ENCODE measurements around the gene APOL6.
"Not testable (repeated sequence)": the region's sequence is repeated elsewhere in the genome, so short reads cannot be mapped to it uniquely, and the experiment has no call there.

Gene APOL6

DNA sequence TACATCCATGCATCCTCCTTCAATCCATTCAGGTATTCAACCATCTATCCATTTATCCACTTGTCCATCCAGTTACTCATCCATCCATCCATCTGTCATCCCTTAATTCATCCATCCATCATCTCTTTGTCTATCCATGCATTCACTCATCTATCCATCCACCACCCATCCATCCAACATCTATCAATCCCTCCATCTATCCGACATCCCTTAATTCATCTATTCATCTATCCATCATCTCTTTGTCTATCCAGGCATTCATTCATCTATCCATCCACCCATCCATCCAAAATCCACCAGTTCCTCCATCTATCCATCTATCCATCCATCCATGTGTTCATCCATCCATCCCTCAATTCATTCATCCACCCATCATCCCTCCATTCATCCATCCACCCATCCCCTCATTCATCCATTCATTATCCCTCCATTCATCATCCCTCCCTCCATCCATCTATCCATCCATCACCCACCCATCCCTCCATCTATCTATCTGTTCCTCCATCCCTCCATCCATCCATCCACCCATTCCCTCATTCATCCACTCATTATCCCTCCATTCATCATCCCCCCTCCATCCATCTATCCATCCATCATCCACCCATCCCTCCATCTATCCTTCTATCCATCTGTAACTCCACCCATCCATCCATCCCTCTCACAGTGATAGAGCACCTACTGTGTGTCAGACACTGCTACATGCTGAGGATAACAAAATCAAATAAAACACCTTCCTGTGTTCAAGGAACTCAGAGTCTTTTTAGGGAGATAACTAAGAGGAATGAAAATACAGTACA is 29.6 kb upstream of the APOL6 start:
- no peak for DNase-seq (ENCODE audit: low read depth)

DNA sequence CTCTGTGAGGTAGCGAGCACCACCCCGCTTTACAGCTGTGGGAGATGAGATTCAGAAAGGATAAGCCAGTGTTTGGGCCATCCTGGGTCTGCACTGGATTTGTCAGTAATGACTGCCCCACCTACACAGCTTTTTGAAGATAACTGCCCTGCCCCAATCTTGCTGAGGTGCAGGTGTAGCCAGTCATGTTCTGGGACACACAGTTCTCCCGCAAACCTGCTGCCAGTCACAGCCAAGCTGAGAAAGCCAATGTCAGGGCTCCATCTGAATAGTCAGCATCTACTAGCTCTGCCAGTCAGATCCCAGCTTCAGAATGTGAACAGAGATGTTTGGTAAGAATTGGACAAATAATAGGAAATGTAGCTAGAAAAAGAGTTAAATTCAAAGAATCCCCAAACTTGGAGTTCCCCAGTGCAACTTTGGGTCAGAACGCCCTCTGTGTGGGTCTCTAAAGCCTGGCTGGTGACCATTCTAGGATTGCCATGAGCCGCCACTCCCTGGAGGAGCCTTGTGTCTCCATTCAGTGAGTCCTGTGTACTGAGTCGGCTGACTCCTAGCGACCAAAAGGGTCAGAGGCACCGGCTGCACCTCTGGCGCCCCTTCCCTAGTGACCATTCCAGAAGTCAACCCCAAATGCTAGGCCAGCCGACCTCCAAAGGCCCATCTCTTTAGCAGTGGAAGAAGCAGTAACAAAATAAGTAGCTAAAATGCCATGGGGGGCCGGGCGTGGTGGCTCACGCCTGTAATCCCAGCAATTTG is 28.7 kb upstream of the APOL6 start:
- no peak for DNase-seq (ENCODE audit: low read depth)

DNA sequence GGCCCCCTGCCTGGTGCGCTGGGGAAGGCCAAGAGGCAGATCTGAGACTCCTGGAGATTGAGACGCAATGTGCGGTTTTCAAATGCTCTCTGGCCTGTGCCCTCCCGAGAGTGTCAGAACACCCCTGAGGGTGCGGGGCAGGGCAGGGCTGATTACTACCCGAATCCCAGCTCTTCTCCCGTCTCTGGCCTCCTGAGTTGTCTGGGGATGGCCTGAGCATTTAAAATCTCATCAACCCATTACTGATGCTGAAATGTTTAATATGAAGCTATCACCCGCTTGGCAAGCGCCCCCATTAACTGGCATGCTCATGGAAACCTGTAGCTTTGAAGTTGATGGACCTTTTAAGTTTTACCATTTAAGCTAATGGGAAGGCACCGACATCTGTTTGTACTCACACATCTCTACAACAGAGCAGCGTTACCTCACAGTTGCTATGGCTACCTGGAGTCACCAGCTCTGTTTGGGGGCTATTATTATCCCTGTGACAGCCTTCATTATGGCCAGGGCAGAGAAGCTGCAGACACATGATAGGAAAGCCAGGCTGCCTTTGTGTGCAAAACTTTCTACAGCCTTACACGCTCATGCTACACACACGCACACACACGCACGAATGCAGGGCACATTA is 27.5 kb upstream of the APOL6 start:
- DNase-seq (ENCODE audit: low read depth): no peak

DNA sequence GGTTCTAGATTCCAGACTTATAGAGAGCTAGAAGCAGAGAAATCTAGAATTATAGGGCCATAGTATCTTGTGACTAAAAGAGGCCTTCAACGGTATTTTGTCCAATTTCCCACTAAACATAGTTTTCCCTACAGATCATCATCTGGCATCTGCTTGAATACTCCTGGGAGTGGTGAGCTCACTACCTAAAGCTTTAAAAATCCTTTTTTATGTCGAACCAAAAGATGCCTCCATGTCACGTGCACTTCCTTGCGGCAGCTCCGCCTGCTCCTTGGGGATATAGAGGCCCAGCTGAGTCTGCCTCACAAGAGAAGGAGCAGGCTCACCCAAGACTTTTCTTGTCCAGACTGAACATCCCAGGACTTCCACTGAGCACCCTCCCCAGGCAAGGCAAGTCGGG is 26.8 kb upstream of the APOL6 start:
- no peak for DNase-seq (ENCODE audit: low read depth)

DNA sequence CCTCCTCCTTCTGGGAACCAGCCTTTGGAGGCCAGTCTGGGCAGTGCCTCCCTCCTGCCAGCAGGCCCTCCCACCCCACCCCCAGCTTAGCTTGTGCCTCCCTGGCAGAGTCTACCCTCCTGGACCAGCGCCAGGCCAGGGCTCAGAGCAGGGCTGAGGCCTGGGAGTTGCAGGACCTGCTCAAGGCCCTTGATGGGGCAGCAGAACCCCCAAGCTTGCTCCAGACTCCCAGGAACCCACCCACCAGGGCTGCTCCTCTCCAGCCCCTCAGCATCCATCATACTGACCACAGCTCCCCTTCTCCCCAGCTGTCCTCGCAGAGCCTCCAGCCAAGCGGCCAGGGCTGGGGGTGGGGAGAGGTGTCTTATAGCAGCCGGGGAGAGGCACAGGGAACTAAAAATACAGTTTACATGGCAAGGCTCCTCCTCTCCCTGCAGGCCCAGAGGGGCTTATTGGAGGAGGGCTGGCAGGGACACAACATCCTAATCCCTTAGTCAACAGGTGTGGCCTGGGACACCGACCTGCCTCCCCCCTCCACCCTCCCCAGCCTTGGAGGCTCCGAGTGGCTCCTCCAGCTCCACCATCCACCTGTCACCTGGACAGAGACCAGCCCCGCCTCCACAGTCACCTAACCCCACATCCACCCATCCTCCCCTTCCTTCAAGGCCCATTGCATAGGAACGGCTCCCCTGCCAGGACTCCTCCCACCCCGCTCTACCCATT is 25.9 kb upstream of the APOL6 start:
- DNase-seq (ENCODE audit: low read depth): no peak

DNA sequence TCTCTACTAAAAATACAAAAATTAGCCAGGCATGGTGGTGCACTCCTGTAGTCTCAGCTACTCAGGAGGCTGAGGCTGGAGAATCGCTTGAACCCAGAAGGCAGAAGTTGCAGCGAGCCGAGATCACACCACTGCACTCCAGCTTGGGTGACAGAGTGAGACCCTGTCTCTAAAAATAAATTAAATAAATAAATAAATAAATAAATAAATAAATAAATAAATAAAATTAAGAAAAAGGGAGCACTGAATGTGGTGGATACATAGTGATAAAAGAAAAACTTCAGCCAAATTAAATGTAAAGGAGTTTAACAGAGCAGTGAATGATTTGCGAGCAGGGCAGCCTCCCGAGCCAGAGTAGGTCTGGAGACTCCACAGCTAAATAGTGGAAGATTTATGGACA is 24.4 kb upstream of the APOL6 start:
- DNase-seq (ENCODE audit: low read depth): not testable (repeated sequence)

DNA sequence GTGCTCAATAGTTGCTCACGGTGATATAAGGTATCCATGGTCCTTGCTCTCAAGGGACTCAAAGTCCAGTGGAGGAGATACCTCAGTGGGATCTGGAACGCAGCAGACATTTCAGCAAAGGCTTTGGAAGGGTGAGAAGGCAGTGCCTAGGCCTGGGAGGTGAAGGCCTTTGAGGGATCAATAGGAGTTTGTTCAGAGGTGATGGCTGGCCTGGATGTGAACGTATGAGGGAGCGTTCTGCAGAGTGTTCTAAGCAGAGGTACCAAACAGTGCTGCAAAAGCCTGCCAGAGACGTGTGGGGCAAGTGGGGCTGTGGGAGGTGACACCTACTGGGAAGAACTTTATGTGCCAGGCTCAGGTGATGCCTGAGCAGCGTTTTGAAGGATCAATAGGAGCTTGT is 23.7 kb upstream of the APOL6 start:
- no peak for DNase-seq (ENCODE audit: low read depth)

DNA sequence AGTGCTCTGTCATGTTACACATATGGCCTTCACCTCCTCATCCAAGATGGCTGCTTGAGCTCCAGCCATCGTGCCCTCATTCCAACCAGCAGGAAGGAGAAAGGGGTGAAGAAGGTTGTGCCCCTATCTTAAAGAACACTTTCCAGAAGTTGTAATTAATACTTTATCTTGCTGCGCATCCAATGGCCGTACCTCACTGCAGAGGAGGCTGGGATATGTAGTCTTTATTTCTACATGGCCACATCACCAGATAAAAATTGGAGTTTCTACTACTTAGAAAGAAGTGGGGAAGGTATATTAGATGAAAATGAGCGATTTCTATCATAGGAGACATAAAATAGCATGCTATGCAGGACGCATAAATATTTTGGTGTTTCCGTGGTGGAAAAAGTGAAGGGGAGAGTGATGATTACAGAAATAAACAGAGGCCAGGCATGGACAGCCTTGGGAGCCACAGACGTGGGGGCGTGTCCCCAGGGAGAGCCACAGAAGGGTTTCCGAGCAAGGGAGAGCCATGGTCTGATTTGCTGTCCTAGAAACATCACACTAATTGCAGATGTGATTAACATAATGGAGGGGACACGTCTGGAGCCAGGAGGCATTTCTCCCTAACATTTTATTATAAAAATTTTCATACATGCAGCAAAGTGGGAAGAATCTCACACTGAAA is 22.3 kb upstream of the APOL6 start:
- DNase-seq (ENCODE audit: low read depth): no peak

DNA sequence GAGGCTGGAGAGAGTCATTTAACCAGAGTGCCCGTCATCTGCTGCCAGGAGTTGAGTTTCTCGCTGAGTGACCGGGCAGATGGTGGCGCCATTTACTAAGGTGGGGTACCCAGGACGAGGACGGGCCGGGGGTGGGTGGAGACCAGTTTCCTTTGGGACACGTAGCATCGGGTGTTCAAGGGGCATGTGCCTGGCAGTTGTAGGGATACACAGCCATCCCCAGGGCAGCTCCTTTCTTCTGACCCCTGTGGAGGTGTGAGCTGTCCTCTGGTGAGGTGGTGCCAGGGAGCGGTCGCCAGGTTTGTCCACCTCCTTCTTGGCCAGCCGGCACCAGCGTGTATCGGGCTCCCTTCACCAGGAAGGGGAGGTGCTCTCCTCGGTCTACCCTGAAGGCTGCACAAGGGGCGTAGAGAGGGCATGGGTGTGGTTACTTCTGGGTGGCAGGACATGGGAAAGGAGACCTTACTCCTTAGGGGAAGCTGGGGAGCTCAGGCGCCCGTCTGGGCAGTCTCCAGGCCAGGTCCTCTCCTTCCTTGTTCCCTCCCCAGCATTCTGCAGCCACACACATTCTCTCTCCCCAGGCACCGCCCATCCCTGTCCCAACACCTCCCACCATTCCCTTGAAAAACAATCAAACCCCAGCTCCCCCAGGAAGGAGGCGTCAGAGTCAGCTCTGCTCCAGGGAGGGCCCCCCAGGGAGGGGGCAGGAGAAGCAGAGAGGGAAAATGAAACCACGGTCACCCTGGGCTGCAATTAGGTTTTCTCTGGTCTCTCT is 20.8 kb upstream of the APOL6 start:
- peak; percentile 7 for DNase-seq (ENCODE audit: low read depth)

DNA sequence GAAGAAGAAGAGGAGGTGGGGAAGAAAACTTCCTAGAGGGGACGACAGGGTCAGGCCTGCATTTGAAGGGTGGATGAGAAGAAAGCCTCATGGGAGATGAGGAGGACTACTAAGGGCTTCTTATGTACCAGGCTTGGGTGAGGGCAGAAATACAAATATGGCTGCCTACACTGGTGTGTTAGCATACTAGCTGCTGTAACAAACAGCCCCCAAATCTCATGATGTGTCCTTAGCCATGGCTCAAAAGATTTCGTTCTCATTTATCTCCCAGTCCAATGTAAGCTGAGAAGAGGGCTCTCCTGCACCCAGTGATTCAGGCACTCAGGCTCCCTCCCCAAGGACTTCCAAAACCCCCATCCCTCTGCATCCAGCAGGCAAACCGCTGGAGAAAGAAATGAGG is 19.5 kb upstream of the APOL6 start:
- DNase-seq (ENCODE audit: low read depth): no peak

DNA sequence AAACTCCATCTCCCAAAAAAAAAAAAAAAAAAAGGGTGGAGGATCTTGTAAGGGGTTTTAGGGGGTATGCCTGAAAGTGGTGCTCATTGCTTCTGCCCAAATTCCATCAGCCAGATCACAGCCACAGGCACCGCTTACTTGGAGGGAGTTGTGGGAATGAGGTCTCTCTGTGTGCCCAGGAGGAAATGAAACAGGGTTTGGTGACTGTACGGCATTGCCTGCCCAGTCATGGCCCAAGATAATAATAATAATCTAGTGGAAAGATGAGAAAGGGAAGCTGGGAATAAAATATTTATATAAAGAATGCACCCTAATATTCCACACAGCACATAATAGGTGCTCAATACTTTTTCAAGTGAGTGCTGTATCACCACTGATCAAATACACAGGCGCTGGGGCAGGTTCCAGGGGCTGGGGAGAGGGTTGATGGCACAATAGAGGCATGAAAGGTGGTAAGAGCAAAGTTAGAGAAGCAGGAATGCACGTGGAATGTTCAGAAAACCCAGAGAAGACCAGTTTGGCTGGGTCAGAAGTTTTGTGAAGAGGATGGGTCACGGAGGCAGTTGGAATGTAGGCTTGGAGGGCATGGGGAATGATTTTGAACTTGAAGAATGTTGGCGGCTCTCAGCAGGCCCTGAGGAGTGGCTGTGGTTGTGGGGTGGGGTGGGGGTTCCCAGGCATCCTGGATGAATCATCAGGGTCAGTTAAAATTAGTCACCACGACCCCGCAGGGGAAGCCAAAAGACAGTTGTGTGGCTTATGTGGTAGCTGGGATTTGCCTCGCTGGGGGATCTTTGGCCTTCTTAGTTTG is 18.6 kb upstream of the APOL6 start:
- DNase-seq (ENCODE audit: low read depth): peak; percentile 7

DNA sequence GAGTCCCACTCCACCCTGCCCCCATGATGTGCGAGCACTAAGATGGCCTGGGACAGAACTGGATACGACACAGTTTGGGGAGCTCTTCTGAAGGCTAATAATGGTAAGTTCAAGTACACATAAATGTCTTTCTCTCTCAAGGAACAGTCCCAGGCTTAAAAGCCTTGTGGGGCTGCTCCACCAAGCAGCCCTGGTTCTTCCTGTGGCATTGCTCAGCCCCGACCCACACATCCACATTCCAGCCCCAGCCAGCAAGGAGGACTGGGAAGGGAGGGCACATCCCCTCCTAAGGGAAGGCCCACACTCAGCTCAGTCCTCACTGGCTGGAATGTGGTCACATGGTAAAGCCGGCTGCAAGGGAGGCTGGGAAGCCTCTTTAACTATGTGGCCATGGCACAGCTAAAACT is 17.9 kb upstream of the APOL6 start:
- DNase-seq (ENCODE audit: low read depth): no peak

DNA sequence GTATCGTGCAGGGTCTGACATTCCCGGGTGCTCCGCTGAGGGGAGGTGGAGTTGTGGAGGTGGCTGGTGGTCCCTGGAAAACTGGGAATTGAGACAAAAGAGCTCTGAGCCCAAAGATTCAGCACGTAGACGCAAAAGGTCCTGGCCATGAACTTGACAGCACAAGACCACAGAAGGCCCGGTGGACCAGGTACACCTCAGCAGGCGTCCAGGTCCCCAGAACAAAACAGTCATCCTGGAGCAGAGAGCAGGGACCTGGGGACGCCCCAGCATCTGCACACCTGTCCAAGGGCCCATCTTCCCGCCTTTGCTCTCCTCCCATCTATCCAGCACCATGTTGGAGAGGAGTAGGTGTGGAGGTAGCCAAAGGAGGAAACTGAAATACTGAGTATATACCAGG is 17.4 kb upstream of the APOL6 start:
- no peak for DNase-seq (ENCODE audit: low read depth)

DNA sequence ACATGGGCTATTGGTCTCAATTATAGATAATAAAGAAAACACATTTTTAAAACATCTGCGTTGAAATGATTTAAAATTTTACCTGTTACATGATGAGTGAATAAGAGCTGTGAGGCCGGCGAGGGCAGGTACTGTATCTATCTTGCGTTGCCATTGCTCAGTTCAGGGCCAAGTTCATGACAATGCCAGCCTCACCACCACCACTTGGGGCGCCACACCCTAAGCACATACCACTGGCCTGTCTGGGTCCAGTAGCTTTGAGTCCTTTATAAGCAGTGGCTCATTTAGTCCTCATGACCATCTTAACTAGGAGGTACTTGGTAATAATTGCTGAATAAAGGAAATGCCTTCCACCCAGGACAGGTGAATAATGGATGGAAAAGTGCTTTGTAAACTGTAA is 16.6 kb upstream of the APOL6 start:
- DNase-seq (ENCODE audit: low read depth): no peak

DNA sequence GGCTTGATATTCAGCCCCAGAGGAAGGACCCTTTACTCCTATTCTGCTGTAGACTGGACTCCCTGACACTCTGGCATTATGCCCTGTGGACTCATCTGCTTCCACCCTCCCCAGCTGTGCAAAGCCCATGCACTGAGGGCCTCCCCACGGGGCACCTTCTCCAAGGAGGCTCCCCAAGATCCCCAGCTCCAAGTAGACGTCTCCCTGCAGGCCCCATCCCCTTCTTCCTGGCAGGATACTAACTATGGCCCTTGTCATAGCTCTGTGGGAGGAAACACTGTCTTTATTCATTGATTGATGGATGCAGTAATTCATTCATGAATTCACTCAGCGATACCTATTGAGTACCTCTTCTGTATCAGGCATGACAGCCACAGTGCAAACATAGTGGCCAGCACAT is 15.3 kb upstream of the APOL6 start:
- no peak for DNase-seq (ENCODE audit: low read depth)

DNA sequence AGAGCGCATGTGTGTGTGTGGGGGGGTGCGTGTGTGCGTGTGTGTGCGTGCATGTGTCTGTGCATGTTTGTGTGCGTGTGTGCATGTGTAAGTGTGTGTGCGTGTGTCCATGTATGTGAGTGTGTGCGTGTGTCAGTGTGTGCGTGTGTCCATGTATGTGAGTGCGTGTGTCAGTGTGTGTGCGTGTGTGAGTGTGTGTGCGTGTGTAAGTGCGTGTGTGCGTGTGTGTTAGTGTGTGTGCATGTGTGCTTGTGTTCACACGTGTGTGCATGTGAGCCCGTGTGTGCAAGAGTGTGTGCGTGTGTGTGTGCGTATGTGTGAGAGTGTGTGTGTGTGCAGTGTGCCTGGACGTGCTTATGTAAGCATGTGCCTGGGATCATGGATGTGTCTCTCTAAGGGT is 14.7 kb upstream of the APOL6 start:
- no peak for DNase-seq (ENCODE audit: low read depth)

DNA sequence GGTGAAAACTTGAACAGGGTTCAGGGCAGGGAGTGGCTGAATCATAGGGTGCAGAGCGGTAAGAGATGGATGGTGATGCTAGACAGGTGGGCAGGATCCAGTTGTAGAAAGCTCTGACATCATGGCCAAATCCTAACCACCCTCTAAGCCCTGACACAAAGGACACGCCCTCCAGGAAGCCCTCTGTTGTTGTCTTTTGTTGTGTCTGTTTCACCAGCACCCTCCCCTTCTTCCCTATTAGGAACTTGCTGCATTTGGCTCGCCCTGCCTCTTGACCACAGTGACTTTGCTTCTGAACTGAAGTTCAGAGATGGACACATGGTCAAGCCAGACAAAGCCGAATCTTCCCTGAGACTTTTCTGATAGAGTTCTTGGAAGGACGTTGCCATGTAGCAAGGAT is 14.2 kb upstream of the APOL6 start:
- no peak for DNase-seq (ENCODE audit: low read depth)

DNA sequence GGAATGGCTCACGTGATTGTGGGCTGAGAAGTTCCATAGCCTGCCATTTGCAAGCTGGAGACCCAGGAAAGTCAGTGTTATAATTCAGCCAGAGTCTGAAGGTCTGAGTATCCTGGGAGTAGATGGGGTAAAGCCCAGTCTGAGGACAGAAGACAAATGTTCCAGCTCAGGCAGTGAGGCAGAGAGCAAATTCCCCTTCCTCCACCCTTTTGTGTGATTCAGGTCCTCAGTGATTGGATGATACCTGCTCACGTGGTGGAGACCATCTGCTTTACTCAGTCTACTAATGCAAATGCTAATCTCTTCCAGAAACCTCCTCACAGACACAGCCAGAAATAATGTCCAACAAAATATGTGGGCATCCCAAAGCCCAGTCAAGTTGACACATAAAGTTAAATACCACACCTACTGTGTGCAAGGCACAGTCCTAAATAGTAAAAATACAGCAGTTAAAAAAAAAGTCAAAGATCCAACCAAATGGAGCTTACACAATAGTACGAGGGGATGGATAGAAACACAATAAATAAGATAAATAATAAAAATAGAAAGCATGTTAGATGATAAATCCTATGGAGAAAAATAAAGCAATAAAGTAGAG is 13.2 kb upstream of the APOL6 start:
- no peak for DNase-seq (ENCODE audit: low read depth)

DNA sequence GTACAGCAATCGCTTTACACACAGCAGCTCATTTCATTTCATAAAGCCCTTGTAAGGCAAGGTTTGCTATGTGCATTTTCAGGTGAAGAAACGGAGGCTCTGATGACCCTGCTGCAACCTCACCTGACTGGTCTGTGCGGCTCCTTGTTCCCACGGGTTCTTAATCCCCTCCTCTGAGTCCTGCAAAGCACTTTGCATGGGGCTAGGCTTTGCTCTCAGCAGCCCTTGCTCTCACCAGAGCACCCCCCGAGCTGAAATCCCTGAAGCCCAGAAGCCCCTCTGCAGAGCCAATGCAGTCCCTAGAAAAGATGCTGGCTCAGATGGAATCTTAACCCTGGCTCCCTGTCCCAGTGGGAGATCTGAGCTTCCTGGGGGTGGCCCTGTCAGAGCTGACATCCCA is 11.0 kb upstream of the APOL6 start:
- no peak for DNase-seq (ENCODE audit: low read depth)

DNA sequence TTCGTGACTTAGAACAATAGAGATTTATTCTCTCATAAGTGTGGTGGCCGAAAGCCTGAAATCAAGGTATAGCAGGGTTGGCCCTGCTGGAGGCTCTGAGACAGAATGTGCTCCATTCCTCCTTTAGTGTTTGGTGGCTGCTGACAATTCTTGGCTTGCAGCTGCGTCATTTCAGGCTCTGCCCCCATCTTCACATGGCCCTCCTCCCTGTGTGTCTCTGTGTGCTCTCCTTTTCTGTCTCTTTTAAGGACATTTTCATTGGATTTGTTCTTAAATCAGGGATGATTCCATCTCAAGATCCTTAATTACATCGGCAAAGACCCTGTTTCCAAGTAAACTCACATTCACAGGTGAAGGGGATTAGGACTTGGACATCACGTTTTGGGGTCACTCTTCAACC is 10.2 kb upstream of the APOL6 start:
- DNase-seq (ENCODE audit: low read depth): no peak
